Fibroblast of lung (primary cell): ENCODE results near the gene MAN1A1.

Experiments
- CTCF ChIP-seq, 2 donors: IDR thresholded peaks in 1 of 2; conservative IDR thresholded peaks in 1 of 2; 1 replicate in 1 of 2; 2 replicates in 1 of 2; pipeline ENCODE4 v1.5.1; 2011 to 2012; ENCODE audit warnings: low read length in 2 of 2, control low read depth in 1 of 2, inconsistent platforms in 1 of 2, low read depth in 1 of 2, mild to moderate bottlenecking in 1 of 2
- EZH2 ChIP-seq: IDR thresholded peaks from 2 replicates; pipeline ENCODE4 v1.5.1; 2012; ENCODE audit warnings: low read length, control low read depth, mild to moderate bottlenecking; ENCODE audit errors: missing control alignments

GRCh38 chr6:119182216-119182803, 167.3 kb downstream of the MAN1A1 start:
- TF ChIP-seq CTCF (conservative IDR thresholded peaks at IDR 0.05 in 1 of 2, IDR thresholded peaks at IDR 0.05 in 1 of 2; ENCODE audit: low read depth in 1 of 2, low read length in 2 of 2): no peak
- TF ChIP-seq EZH2: no peak
